ES-I3 (cell line): Measurements from ENCODE around the gene ABCD1.
"Not testable (repeated sequence)": the region's sequence is repeated elsewhere in the genome, so short reads cannot be mapped to it uniquely, and the experiment has no call there.

ENCODE experiments used
- H3K36me3 ChIP-seq: 2 replicates; pipeline ENCODE4 v1.6.1; 2013; ENCODE audit warnings: mild to moderate bottlenecking, low read length, control low read depth, moderate library complexity; ENCODE audit not compliant: insufficient read depth
- H3K4me1 ChIP-seq: 2 replicates; pipeline ENCODE4 v1.6.1; 2013; ENCODE audit warnings: mild to moderate bottlenecking, control low read depth, low read length; ENCODE audit not compliant: insufficient read depth
- H3K9ac ChIP-seq: 2 replicates; pipeline ENCODE4 v1.6.1; 2013; ENCODE audit warnings: low read depth, mild to moderate bottlenecking, low read length, moderate library complexity
- H3K9me3 ChIP-seq: 2 replicates; pipeline ENCODE4 v1.6.1; 2013; ENCODE audit warnings: mild to moderate bottlenecking, low read length, moderate library complexity; ENCODE audit not compliant: control insufficient read depth, insufficient read depth

Gene ABCD1

DNA sequence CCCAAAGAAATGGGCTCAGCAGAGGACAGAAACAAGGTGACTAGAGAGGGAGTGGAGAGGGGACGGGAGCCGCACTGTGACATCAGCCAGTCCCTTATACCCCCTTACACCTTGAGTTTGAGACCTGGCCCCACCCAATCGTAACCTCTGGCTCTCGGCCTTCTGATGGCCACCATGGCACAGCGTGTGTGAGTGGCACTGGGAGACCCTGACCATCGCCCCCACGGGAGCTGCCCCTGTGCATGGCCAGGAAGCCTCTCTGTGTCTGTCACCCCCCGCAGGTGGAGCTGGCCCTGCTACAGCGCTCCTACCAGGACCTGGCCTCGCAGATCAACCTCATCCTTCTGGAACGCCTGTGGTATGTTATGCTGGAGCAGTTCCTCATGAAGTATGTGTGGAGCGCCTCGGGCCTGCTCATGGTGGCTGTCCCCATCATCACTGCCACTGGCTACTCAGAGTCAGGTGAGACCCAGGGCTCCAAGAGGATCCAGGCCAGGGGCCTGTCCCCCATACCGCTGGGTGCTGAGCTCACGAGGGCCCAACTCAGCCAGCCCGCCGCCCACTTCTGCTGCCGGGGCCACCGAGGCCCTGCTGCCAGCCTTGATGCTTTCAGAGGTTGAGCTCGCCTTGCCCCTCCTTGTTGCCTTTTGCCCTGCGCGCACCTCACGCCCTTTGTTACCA is 4.4 kb downstream of the ABCD1 start:
- peaks cover 21% of the 10 kb centered on the region; the same call in 1 of the 2 replicates for H3K4me1 ChIP-seq
- H3K9me3 ChIP-seq: peaks cover 4% of the 10 kb centered on the region; the same call in 1 of the 2 replicates
- H3K9ac ChIP-seq: no peak overlapping the region
- peaks cover 4% of the 10 kb centered on the region; the same call in 1 of the 2 replicates for H3K36me3 ChIP-seq

DNA sequence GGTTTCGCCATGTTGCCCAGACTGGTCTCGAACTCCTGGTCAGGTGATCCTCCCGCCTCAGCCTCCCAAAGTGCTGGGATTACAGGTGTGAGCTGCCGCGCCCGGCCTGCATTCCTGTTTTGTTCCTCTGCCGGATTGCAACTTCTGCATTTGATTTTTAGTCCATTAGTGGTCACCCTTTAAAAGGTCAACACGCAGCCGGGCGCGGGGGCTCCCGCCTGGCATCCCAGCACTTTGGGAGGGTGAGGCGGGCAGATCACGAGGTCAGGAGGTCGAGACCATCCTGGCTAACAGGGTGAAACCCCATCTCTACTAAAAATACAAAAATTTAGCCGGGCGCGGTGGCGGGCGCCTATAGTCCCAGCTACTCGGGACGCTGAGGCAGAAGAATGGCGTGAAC is 5.5 kb downstream of the ABCD1 start:
- H3K9me3 ChIP-seq, H3K36me3 ChIP-seq, H3K9ac ChIP-seq: not testable (repeated sequence)
- peaks cover 17% of the 10 kb centered on the region; the same call in 1 of the 2 replicates for H3K4me1 ChIP-seq

DNA sequence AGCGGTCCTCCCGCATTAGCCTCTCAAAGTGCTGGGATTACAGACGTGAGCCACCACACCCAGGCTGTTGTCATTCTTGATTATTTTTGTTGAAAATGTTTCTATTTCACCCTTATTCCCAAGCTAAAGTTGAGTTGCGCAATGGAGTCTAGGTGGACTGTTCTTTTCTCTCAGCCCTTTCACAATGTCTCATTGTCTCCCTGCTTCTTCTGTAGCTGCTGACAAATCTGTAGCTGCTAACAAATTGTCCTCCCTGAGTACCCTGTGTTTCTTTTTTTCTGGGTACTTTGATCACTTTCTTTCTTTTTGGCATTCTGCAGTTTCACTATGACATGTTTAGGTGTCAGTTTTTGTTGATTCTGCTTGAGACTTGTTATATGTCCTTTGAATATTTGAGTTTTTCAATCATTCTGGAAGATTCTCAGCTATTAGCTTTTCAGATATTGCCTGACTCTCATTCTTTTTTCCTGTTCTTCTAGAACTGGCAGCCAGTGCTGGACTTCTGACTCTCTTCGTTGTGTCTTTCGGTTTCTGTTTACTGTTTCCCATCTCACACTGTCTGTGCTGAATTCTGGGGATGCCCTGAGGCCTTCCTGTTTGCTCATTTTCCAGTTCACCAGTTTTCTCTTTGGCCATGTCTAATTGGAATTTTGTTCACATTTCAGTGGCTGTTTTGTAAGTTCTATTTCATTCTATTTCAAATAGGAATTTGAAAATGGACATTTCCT is 6.6 kb downstream of the ABCD1 start:
- peaks cover 4% of the 10 kb centered on the region; the same call in 1 of the 2 replicates for H3K9me3 ChIP-seq
- H3K9ac ChIP-seq: no peak overlapping the region
- H3K4me1 ChIP-seq: peaks cover 13% of the 10 kb centered on the region
- H3K36me3 ChIP-seq: peaks cover 4% of the 10 kb centered on the region; the same call in 1 of the 2 replicates

DNA sequence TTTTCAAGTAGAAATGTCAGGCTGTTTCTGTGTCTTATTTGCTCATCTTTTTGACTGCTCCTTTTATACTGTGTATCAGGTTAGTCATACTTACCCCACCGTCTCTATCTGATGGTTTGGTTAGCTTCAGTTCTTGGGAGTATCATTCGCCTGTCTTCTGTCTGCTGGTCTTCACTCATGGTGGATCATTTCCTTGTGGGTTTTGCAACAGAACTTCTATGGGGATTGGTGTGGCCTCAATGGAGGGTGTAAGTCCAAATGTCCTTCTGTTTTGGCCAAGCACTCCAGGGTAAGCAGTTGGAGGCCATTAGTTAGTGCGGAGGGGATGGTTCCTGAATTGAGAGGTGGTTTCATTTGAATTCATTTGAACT is 7.2 kb downstream of the ABCD1 start:
- peaks cover 12% of the 10 kb centered on the region for H3K4me1 ChIP-seq
- H3K9ac ChIP-seq: no peak overlapping the region
- H3K9me3 ChIP-seq: peaks cover 4% of the 10 kb centered on the region; the same call in 1 of the 2 replicates
- peaks cover 4% of the 10 kb centered on the region; the same call in 1 of the 2 replicates for H3K36me3 ChIP-seq

DNA sequence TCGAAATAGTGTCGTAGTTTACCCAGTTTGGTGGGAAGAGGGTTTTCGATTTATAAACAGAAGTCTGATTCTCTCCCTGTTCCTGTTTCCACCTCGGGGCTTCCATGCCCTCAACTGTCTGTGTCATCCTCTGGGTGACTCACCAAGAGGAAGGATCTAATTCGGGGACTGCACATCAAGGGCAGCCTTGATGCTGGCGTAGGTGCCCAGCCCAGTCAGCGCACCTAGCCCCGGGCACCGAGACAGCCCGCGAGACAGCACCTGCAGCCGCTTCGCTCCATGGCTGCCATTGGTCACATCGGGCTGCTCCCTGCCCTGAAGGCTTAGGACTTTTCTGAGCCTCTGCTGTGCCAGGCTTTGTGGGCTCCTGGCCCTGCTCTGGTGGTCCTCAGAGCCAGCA is 7.7 kb downstream of the ABCD1 start:
- peaks cover 4% of the 10 kb centered on the region; the same call in 1 of the 2 replicates for H3K9me3 ChIP-seq
- no peak overlapping the region for H3K9ac ChIP-seq
- peaks cover 8% of the 10 kb centered on the region for H3K4me1 ChIP-seq
- H3K36me3 ChIP-seq: peaks cover 7% of the 10 kb centered on the region; the same call in 1 of the 2 replicates

DNA sequence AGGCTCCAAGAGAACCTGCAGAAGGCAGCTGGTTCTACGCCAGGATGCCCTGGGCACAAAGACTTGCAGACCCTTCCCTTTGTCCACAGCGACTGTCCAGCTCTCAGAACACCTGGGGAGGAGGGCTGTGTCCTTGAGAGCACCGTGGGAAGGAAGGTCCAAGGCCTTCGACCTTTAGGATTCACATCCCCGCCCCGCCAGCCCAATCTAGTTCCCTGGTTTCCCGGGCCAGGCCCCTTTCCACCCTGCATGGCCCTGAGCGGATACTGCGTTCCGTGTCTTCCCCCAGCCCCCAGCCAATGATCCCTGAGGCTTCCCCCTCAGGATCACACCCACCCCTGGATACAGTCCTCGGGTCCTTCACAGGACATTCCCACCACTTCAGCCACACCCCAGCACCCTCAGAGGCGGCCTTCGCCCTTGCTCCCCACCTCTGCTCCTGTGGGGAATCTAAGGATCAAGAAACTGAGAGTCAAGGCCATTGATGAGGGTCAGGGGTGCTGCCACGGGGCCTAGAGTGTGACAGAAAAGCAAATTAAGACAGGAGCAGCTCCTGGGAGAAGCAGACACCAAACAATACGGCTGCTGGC is 9.1 kb downstream of the ABCD1 start:
- peaks cover 7% of the 10 kb centered on the region; the same call in 1 of the 2 replicates for H3K36me3 ChIP-seq
- H3K4me1 ChIP-seq: peaks cover 5% of the 10 kb centered on the region
- H3K9me3 ChIP-seq: peaks cover 4% of the 10 kb centered on the region; the same call in 1 of the 2 replicates
- H3K9ac ChIP-seq: no peak overlapping the region

DNA sequence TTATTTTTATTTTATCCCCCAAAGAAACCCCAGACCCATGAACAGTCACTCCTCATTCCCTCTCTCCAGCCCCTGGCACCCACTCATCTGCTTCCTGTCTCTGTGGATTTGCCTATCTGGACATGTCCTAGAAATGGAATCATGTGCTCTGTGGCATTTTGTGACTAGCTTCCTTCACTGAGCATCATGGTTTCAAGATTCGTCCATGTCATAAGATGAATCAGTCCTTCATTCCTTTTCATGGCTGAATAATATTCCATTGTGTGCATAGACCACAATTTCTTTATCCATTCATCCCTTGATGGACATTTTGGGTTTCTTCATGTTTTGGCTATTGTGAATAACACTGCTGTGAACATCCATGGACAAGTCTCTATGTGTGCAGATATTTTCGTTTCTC is 10.2 kb downstream of the ABCD1 start:
- no peak overlapping the region for H3K9ac ChIP-seq
- peaks cover 4% of the 10 kb centered on the region; the same call in 1 of the 2 replicates for H3K9me3 ChIP-seq
- H3K36me3 ChIP-seq: peaks cover 7% of the 10 kb centered on the region; the same call in 1 of the 2 replicates
- H3K4me1 ChIP-seq: peaks cover 5% of the 10 kb centered on the region

DNA sequence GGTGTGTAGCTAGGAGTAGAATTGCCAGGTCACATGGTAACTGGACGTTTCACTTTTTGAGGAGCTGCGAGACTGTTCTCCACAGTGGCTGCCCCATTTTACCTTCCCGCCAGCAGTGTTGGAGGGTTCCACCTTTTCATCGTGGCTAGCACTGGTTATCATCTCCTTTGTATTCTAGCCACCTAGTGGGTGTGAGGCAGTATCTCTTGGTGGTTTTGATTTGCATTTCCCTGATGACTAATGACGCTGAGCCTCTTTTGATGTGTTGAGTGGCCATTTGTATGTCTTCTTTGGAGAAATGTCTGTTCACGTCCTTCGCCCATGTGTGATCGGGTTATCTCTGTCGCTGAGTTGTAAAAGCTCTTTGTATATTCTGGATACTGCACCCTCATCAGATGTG is 10.6 kb downstream of the ABCD1 start:
- Histone ChIP-seq H3K9ac (no peak overlapping the region), H3K36me3 (peaks cover 7% of the 10 kb centered on the region; the same call in 1 of the 2 replicates), H3K4me1 (peaks cover 5% of the 10 kb centered on the region), H3K9me3 (peaks cover 4% of the 10 kb centered on the region; the same call in 1 of the 2 replicates)

DNA sequence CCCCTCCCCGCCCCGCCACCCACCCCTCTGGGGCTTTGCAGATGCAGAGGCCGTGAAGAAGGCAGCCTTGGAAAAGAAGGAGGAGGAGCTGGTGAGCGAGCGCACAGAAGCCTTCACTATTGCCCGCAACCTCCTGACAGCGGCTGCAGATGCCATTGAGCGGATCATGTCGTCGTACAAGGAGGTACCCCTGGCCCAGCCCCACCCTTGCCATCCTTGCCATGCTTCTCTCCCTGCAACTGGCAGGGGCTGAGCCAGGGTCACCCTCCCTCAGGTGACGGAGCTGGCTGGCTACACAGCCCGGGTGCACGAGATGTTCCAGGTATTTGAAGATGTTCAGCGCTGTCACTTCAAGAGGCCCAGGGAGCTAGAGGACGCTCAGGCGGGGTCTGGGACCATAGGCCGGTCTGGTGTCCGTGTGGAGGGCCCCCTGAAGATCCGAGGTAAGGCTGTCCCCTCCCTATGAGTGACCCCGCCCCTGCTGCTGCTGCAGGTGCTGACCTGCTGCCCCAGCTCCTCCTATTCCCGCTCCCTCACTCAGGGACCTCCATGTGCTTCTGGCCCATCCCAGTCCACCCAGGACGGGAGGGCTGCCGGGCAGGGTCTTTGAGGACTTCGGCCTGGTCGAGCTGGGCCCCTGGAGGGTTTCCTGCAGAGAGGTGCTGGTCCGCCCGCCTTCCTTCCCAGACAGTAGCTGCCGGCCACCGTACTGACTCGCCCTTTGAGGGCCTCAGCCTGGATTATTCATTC is 11.6 kb downstream of the ABCD1 start:
- H3K36me3 ChIP-seq: peaks cover 7% of the 10 kb centered on the region; the same call in 1 of the 2 replicates
- peaks cover 5% of the 10 kb centered on the region for H3K4me1 ChIP-seq
- H3K9ac ChIP-seq: no peak overlapping the region
- H3K9me3 ChIP-seq: peaks cover 4% of the 10 kb centered on the region; the same call in 1 of the 2 replicates

DNA sequence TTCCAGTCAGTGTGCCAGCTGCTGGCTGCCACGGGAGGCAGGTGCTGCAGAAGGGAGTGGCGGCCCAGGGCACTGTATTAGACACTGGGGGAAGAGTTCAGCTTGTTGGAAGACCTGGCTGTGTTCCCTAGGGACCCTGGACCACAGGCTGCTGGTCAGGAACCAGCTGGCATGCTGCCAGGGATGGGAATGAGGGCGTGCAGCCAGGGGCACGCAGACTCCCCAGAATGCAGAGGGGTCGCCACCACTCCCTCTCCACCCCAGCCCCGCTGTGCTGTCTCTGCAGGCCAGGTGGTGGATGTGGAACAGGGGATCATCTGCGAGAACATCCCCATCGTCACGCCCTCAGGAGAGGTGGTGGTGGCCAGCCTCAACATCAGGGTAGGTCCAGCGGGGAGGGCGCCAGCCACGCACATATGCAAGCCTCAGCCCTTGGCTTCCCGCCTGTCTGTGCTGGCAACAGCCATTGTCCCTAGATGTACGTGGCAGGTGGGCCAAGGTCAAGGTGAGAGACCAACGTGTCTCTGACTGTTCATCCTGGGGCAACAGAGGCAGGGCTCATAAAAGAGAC is 12.3 kb downstream of the ABCD1 start:
- H3K4me1 ChIP-seq: peaks cover 5% of the 10 kb centered on the region

DNA sequence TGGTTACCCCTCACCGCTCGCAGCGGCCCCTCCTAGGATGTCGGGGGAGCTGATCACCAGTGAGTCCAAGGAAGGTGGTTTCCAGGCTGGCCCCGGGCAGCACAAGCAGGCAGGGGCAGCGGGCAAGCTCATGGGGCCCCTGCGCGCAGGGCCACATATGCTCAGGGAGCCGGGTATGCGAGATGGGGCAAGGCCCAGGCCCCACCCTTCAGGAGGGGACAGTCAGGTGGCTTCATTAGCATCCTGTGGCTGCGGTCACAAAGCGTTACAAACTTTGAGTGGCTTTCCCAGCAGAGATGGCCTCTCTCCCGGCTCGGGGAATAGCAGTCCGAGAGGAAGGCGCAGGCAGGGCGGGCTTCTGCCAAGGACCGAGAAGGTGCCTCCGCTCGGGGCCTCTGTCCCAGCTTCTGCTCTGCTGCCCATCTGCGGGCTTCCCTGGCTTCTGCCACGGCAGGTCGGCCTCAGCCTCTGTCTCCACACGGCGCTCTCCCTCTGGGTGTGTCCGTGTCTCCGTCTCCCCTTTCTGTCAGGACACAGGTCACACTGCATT is 13.5 kb downstream of the ABCD1 start:
- no peak overlapping the region for H3K9ac ChIP-seq

More for the DNA sequence above, 12.3 kb downstream of the ABCD1 start:
- peaks cover 2% of the 10 kb centered on the region; the same call in 1 of the 2 replicates for H3K9me3 ChIP-seq
- H3K9ac ChIP-seq: no peak overlapping the region
- peaks cover 3% of the 10 kb centered on the region; the same call in 1 of the 2 replicates for H3K36me3 ChIP-seq

DNA sequence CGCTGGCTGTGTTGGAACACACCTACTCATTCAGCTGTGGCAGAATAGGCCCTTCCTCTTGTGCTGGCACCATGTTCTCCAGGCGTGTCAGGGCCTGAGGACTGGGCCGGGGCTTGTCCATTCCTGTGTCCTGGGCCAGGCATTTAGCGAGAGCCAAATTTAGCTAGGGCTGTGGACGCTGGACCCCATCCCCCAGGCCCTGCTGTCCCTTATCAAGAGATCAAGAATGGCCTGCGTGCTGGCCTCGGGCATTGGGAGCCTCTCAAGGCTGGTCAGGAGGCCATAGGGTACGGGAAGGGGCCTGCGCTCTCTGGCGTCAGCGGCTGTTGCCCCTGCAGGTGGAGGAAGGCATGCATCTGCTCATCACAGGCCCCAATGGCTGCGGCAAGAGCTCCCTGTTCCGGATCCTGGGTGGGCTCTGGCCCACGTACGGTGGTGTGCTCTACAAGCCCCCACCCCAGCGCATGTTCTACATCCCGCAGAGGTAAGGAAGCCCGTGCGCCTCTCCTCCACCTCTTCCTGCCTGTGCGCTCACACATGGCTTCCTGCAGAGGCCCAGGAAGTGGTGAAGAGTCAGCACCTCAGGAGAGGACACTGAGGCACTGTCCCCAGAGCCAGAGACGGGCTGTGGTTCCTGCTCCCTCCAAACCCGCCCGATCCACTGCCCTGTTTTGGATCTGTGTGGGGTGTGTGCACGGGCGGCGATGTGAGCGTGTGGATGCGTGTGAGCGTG is 15.3 kb downstream of the ABCD1 start:
- Histone ChIP-seq H3K9me3 (no peaks in the 10 kb centered on the region), H3K4me1 (peaks cover 9% of the 10 kb centered on the region), H3K9ac (no peak overlapping the region), H3K36me3 (peaks cover 3% of the 10 kb centered on the region; the same call in 1 of the 2 replicates)

More for the DNA sequence above, 13.5 kb downstream of the ABCD1 start:
- peaks cover 3% of the 10 kb centered on the region; the same call in 1 of the 2 replicates for H3K36me3 ChIP-seq
- H3K4me1 ChIP-seq: peaks cover 7% of the 10 kb centered on the region
- no peaks in the 10 kb centered on the region for H3K9me3 ChIP-seq
